SHP77 treated with DMSO at 0.1 percent for 48 hours (cell line): ENCODE measurements around the gene SDK1.

ENCODE experiments used
- DNase-seq: peaks from one replicate; lab custom pipeline; 2025; lab: John Stamatoyannopoulos, UW

Gene SDK1

GRCh38 chr7:3464900-3465622 is 164.0 kb downstream of the SDK1 start:
- DNase-seq: no peak

- no peak for DNase-seq
Measured at GRCh38 chr7:3466261-3466660, 165.2 kb downstream of the SDK1 start.

- DNase-seq: no peak
Measured at GRCh38 chr7:3469641-3470040, 168.6 kb downstream of the SDK1 start.

GRCh38 chr7:3480197-3480596 is 179.1 kb downstream of the SDK1 start:
- DNase-seq: no peak

- no peak for DNase-seq
Measured at GRCh38 chr7:3481435-3481834, 180.4 kb downstream of the SDK1 start.

DNA sequence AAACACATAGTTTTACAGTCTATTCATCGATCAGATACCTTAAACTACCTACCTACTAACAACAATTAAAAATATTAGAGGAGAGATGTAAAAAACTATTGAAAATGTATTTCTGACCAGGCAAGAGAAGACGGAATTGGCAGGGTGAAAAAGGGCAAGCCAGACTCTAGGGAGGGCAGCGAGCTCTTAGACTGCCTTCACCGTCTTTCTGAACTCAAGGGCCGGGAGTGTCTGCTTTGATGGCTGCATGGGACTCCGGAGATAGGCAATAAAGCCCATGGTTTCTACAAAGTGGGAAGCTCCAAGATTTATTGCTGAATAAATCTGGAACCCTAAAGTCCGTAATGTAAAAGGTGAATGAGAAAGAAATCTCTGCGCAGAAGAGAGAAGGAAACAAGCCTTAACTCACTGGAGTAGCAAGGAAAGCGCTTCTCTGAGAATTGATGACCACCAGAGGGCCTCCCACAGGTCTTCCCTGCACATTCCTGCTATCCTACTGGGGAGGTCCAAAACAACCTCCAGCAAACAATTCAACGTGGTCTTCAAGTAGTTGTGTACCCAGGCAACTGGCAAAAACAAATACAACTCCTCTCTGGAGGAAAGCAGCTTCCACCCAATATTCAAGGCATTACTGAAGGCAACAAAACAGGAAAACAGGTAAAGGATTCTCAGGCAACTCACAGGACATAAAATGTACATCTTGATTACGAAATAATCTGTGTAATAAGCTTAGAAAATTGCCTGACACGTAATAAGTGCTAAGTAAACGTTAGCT is 181.3 kb downstream of the SDK1 start:
- DNase-seq: peak; percentile 64

DNA sequence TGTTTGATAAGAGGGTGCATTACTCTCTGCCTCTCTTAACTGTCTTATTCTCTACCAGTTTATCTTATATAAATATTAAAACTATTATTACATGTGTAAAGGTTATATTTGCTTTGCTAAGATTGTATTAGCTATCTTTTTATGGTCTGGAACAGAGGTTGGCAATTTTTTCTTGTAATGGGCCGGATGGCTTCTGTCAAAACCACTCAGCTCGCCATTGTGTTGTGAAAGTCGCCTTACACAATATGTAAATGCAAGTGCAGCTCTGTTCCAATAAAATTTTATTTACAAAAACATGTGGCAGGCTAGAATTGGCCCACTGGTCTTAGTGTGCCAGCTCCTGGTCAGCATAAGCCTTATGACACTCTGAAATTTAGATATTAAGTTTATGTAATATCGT is 185.8 kb downstream of the SDK1 start:
- DNase-seq: no peak

- no peak for DNase-seq
Measured at GRCh38 chr7:3488829-3489228, 187.8 kb downstream of the SDK1 start.

DNA sequence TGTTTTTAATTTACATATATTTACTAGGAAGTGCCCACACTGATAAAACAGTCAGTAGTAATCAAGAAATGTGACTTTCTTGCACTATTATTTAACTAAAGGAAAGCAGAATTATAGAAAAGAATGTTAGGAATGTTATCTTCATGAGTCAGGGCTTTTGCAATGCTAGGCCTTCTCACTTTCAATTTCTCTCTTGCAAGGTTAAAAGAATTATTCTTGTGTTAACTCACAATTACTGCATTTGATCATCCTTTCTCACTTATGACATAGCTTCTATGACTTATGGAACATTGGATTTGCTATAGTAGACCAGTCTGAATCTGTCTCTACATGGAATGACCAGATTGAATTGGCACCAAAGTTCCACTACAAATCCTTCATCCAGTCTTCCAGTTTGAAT is 192.4 kb downstream of the SDK1 start:
- DNase-seq: no peak

- DNase-seq: no peak
Measured at GRCh38 chr7:3494947-3495346, 193.9 kb downstream of the SDK1 start.

GRCh38 chr7:3495530-3495929 is 194.5 kb downstream of the SDK1 start:
- DNase-seq: no peak

GRCh38 chr7:3495954-3496353 is 194.9 kb downstream of the SDK1 start:
- DNase-seq: no peak

DNA sequence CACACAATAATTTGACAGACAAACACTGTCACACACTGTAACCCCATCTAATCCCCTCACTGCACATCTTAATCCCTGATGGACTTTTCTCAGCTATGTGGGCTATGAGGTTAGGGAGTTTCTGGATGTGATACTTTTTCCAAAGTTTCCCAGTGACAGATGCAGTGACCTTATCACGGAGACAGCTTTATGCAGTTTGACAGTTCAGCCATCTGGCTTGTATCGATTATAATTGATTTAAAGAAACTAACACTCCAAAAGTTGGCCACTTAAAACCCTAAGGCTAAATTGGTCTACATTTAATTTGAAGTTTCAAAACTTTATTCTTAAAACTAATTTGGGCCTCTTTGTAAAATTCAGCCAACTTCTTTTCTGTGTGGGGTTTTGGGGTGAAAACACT is 196.7 kb downstream of the SDK1 start:
- no peak for DNase-seq

DNA sequence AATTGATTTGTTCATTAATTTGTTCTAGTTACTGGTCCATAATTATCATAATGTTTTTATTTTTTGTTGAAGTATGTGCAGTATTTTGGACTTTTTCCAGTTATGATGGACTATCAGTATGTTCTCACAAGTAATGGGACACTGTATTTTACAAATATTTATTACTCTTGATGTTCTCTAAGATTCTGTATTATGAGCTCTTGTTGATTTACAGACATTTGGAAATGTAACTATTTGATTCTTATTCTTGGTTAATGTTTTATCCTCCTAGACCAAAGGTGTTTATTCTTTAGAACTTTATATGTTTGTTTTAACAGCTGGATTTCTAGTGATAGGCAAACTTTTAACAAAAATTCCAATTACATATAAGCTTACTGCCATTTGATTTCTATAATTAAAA is 200.6 kb downstream of the SDK1 start:
- no peak for DNase-seq

DNA sequence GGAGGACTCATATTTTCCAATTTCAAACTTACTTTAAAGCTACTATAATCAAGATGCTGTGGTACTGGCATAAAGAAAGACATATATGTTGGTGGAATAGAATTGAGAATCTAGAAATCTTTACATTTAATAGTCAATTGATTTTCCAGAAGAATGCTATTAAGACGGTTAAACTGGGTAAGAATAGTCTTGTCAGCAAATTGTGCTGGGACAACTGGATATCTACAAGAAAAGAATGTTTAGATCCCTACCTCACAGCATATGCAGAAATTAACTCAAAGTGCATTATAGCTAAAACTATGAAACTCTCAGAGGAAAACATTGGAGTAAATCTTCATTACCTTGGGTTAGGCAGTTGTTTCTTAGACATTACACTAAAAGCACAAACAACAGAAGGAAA is 203.3 kb downstream of the SDK1 start:
- no peak for DNase-seq

- no peak for DNase-seq
Measured at GRCh38 chr7:3510101-3511020, 209.3 kb downstream of the SDK1 start.

GRCh38 chr7:3517344-3517743 is 216.3 kb downstream of the SDK1 start:
- no peak for DNase-seq

GRCh38 chr7:3518546-3518945 is 217.5 kb downstream of the SDK1 start:
- DNase-seq: no peak

DNA sequence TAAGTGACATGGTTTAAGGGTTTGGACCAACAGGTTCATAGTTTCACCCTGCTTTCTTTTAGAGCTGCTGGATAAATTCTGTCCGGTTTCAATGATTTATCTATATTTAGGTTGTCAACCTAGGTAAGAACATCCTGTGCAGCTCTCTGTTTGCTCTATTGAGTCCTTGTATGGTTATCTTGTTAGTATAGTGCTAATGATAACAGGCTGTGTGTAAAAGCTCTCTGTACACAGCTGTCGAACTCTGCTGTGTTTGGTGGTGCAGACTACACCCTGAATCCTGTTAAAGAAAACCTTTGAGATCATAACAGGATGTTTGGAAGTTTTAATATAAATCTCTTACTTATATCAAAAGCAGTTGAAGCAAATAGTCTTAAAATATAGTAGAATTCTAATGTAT is 219.2 kb downstream of the SDK1 start:
- peak; percentile 93 for DNase-seq

DNA sequence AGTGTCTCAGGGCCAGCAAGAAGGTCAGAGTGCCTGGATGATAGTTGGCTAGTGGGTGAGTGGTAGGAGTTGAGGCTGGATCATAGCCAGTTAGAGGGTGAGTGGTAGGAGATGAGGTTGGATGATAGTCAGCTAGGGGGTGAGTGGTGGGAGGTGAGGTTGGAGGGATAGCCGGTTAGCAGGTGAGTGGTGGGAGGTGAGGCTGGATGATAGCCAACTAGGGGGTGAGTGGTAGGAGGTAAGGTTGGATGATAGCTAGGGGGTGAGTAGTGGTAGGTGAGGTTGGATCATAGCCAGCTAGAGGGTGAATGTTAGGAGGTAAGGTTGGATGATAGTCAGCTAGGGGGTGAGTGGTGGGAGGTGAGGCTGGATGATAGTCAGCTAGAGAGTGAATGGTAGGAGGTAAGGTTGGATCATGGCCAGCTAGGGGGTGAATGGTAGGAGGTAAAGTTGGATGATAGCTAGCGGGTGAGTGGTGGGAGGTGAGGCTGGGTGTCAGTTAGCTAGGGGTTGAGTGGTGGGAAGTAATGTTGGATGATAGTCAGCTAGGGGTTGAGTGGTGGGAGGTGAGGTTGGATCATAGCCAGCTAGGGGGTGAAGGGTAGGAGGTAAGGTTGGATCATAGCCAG is 226.6 kb downstream of the SDK1 start:
- no peak for DNase-seq

DNA sequence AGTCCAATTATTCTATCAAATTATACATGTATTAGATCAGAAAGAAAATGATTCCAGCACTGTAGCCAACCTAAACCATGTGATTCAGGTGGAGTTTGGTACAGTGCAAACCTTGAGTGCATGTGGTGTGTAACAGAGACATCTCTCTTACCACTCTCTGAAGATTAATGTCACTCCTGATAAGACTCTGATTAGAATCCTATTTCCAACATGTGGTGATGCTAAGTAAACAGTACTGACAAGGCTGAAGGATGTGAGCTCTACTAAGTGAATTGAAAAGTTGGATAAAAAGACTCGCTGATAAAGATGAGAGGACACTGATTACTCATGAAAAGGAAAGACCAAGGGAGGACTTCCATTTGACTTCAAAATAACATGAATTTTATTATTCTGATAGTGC is 232.0 kb downstream of the SDK1 start:
- DNase-seq: no peak

GRCh38 chr7:3537210-3537875 is 236.3 kb downstream of the SDK1 start:
- no peak for DNase-seq
